ENCODE measurements around the gene BRAF. TPM values are rescaled to one million over a fixed set of nuclear protein-coding genes. Genes with fewer than 3 reads are reported as not detected.

The BRAF gene
- total and polyA plus RNA-seq, 2 of the 8 experiments (the other 6 are each of a cell fraction or from before 2014, with no cell fraction given), result 11.4 to 32.6 TPM

GRCh38 chr7:140674899-140675701 is 249.6 kb downstream of the BRAF start:
- no peak overlapping the region for H3K23ac ChIP-seq (ENCODE audit: insufficient read length)
- no peak overlapping the region for H4K8ac ChIP-seq (ENCODE audit: extremely low read depth, insufficient read depth, low read length)
- FAIRE-seq (peak; percentile 93), DNase-seq (ENCODE audit: low read depth in 1 of 2, low spot score in 2 of 2) (no peak)
- CTCF ChIA-PET (ENCODE audit: partially characterized antibody), result interaction anchor here (0.6 to 4.5 kb wide), 32 partner anchors 9 to 967 kb away, joined by 3 to 38 read pairs (median 4); partner anchors contain the start of gene MRPS33
- H3K23me2 ChIP-seq (ENCODE audit: low read depth, low read length), result peaks cover 5% of the 10 kb centered on the region; the same call in 1 of the 2 replicates
- H2BK120ac ChIP-seq (replicated peaks; ENCODE audit: low read depth, low read length), result no peak overlapping the region
- H3K4ac ChIP-seq (replicated peaks; ENCODE audit: insufficient read length, low read depth, low read length), result no peak overlapping the region
- peaks cover 0 to 8% (median 2%) of the 10 kb centered on the region in 4 experiments; a peak in 3 of 7 replicates for H3K27me3 ChIP-seq (replicated peaks in 1 of 4; ENCODE audit: control insufficient read depth in 3 of 4, extremely low read depth in 1 of 4, insufficient read depth in 3 of 4, low read length in 3 of 4)
- POLR2A ChIA-PET (ENCODE audit: partially characterized antibody), result interaction anchor here (0.6 kb wide), 1 partner anchor 203 kb away, joined by 6 read pairs; no protein-coding TSS in a partner anchor
- no peak overlapping the region for H4K5ac ChIP-seq (ENCODE audit: insufficient read length, low read depth, low read length)
- H3K27ac ChIP-seq (ENCODE audit: low read depth, low read length), result no peak overlapping the region
- H3K18ac ChIP-seq (ENCODE audit: extremely low read depth, low read length), result no peak overlapping the region
- H3K79me1 ChIP-seq (ENCODE audit: low read depth, low read length), result no peaks in the 10 kb centered on the region
- WGBS, 2 experiments (ENCODE audit: extremely low coverage in 1 of 2, insufficient coverage in 1 of 2, insufficient read length in 1 of 2, insufficient replicate concordance in 2 of 2, low coverage in 1 of 2, low lambda C conversion rate in 2 of 2, missing lambda C conversion rate in 1 of 2), result 64% methylated on average over 8 of the region's 8 CpGs; no CpG with 5 or more reads in 1 of the 2 experiments
- TF ChIP-seq MAFK (IDR thresholded peaks at IDR 0.05; ENCODE audit: low read depth, low read length) (peak; percentile 82), MAX (IDR thresholded peaks at IDR 0.05) (no peak), CTCF (IDR thresholded peaks at IDR 0.05; ENCODE audit: control extremely low read depth in 1 of 3, insufficient read depth in 1 of 3, low read depth in 1 of 3, low read length in 3 of 3) (peak; percentile 37 to 74 (median 63)), RAD21 (IDR thresholded peaks at IDR 0.05 in 1 of 2, conservative IDR thresholded peaks at IDR 0.05 in 1 of 2; ENCODE audit: low read depth in 2 of 2, low read length in 2 of 2) (peak; percentile 84 to 85)
- no peak overlapping the region; a peak in 1 of 7 replicates for H3K9ac ChIP-seq (replicated peaks in 1 of 4; ENCODE audit: extremely low read depth in 1 of 4, low read depth in 3 of 4, low read length in 3 of 4)
- no peaks in the 10 kb centered on the region for H3K36me3 ChIP-seq (ENCODE audit: control insufficient read depth in 2 of 4, insufficient read depth in 4 of 4, low read length in 3 of 4)
- H4K91ac ChIP-seq (replicated peaks; ENCODE audit: insufficient read length, low read length), result no peak overlapping the region
- H3K4me3 ChIP-seq (ENCODE audit: extremely low read depth in 1 of 4, insufficient read depth in 2 of 4, low read depth in 3 of 4, low read length in 4 of 4), result no peak overlapping the region
- H2BK15ac ChIP-seq (ENCODE audit: low read length), result no peak overlapping the region
- no peaks in the 10 kb centered on the region for H3K79me2 ChIP-seq (ENCODE audit: control insufficient read depth in 1 of 2, insufficient read depth in 2 of 2, low read length in 2 of 2)
- no peak overlapping the region for H3K56ac ChIP-seq (replicated peaks; ENCODE audit: insufficient read length, low read depth, low read length)
- no peaks in the 10 kb centered on the region for H4K20me1 ChIP-seq (replicated peaks in 1 of 2; ENCODE audit: control insufficient read depth in 1 of 2, insufficient read depth in 2 of 2, low read length in 2 of 2)
- H3K4me1 ChIP-seq (replicated peaks in 1 of 4; ENCODE audit: control insufficient read depth in 3 of 4, insufficient read depth in 4 of 4, low read length in 3 of 4), result peaks cover 0 to 6% (median 2%) of the 10 kb centered on the region in 4 experiments; a peak in 5 of 7 replicates
- no peak overlapping the region for H2BK20ac ChIP-seq (ENCODE audit: low read length)
- H2BK12ac ChIP-seq (ENCODE audit: low read depth, low read length), result no peak overlapping the region
- no peaks in the 10 kb centered on the region for H3K9me3 ChIP-seq (ENCODE audit: insufficient read depth in 2 of 2, low read depth in 1 of 2, low read length in 1 of 2)
- no peak overlapping the region for H2BK5ac ChIP-seq (ENCODE audit: low read depth, low read length)
- H2AK5ac ChIP-seq (ENCODE audit: low read depth, low read length), result no peak overlapping the region
- H3K14ac ChIP-seq (ENCODE audit: insufficient read length), result no peak overlapping the region
- H3K4me2 ChIP-seq (ENCODE audit: insufficient read depth in 1 of 2, low read depth in 2 of 2, low read length in 2 of 2), result no peak overlapping the region; a peak in 1 of 4 replicates
- no peak overlapping the region for H2AFZ ChIP-seq (ENCODE audit: low read length)
